Measurements from ENCODE around the gene GALNT2. TPM values are rescaled to one million over a fixed set of nuclear protein-coding genes. Genes with fewer than 3 reads are reported as not detected.

GALNT2 gene
- total and polyA plus RNA-seq, 10 of the 15 experiments (the other 5 are each of a cell fraction or from before 2014, with no cell fraction given): 0.52 to 27.7 (median 16.3) TPM

DNA sequence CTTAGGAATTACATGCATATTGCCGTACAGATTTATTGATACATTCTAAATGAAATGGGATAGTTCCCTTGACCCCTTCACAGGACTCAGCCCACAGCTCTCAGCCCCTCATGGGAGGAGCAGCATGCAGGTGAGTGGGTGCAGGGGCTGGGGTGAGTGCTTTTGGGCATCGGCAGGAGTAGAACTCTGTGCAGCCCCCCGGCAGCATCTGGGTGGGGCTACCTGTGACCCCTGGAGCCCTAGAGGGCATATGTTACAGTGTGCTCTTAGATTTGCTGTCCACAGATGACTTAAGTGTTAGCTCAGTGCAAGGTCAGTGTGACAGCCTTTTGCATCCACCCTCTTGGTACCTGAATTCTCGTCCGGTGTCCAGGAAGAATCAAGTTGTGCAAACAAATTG is 120.3 kb downstream of the GALNT2 start:
- Histone ChIP-seq H3K4me3 (no peak overlapping the region), H3K9ac (ENCODE audit: control insufficient read depth, insufficient read depth, low read length) (no peak overlapping the region), H3K9me3 (replicated peaks; ENCODE audit: control insufficient read depth, insufficient read depth, low read length) (no peaks in the 10 kb centered on the region), H3K27ac (ENCODE audit: control insufficient read depth, insufficient read depth) (no peak overlapping the region), H3K4me1 (ENCODE audit: control insufficient read depth, insufficient read depth, low read length) (no peaks in the 10 kb centered on the region), H3K27me3 (replicated peaks in 1 of 2; ENCODE audit: control insufficient read depth in 2 of 2, insufficient read depth in 2 of 2, low read length in 1 of 2) (no peaks in the 10 kb centered on the region), H3K4me2 (ENCODE audit: control insufficient read depth, insufficient read depth) (no peak overlapping the region), H2AFZ (ENCODE audit: control insufficient read depth, low read depth, low read length) (no peak overlapping the region), H4K20me1 (ENCODE audit: control insufficient read depth, insufficient read depth) (no peaks in the 10 kb centered on the region), H3K79me2 (ENCODE audit: control insufficient read depth, insufficient read depth, low read length) (no peaks in the 10 kb centered on the region), H3K36me3 (ENCODE audit: control insufficient read depth in 2 of 2, insufficient read depth in 2 of 2, low read length in 1 of 2) (peaks cover 1 to 6% of the 10 kb centered on the region in 2 experiments; a peak in 1 of 4 replicates)
- in situ Hi-C loops (cut with MboI) (no loop called here), intact Hi-C loops (cut with micrococcal nuclease; ENCODE audit: unreplicated experiment) (no loop called here)
- BruUV-seq (replicated peaks): no TSS peak
- ATAC-seq (no peak), FAIRE-seq (no peak), DNase-seq (ENCODE audit: low read depth, low spot score) (no peak)
- ChIA-PET RAD21 (ENCODE audit: unreplicated experiment) (no interaction called here), POLR2A (no interaction called here), SMC1A (ENCODE audit: uncharacterized antibody, unreplicated experiment) (interaction anchor here (1.0 kb wide), 1 partner anchor 91 kb away, joined by 3 read pairs; no protein-coding TSS in a partner anchor), CTCF (interaction anchor here (1.4 kb wide), 1 partner anchor 34 kb away, joined by 3 read pairs; no protein-coding TSS in a partner anchor)
- 95% methylated on average over 5 of the region's 5 CpGs for WGBS (ENCODE audit: insufficient coverage, insufficient replicate concordance, low lambda C conversion rate, missing lambda C conversion rate)
- TF ChIP-seq MYC (IDR thresholded peaks at IDR 0.05; ENCODE audit: insufficient read depth, insufficient read length, insufficient replicate concordance, low read length, severe bottlenecking): no peak
- TF ChIP-seq, protein P1, sequence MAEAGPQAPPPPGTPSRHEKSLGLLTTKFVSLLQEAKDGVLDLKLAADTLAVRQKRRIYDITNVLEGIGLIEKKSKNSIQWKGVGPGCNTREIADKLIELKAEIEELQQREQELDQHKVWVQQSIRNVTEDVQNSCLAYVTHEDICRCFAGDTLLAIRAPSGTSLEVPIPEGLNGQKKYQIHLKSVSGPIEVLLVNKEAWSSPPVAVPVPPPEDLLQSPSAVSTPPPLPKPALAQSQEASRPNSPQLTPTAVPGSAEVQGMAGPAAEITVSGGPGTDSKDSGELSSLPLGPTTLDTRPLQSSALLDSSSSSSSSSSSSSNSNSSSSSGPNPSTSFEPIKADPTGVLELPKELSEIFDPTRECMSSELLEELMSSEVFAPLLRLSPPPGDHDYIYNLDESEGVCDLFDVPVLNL (IDR thresholded peaks at IDR 0.05; ENCODE audit: low read depth, low read length): no peak
- TF ChIP-seq SMARCA5 (IDR thresholded peaks at IDR 0.05): no peak
- no peak for TF ChIP-seq RB1 (IDR thresholded peaks at IDR 0.05; ENCODE audit: borderline replicate concordance)
- no peak for TF ChIP-seq GABPA (IDR thresholded peaks at IDR 0.05; ENCODE audit: low read depth)
- no peak for TF ChIP-seq MTA2 (IDR thresholded peaks at IDR 0.05; ENCODE audit: low read depth)
- TF ChIP-seq STAT3 (IDR thresholded peaks at IDR 0.05; ENCODE audit: low read depth, low read length): no peak
- no peak for TF ChIP-seq BACH1 (IDR thresholded peaks at IDR 0.05; ENCODE audit: borderline replicate concordance)
